Sigmoid colon (tissue), 7 donors: ENCODE results near the gene BOC. TPM values are rescaled to one million over a fixed set of nuclear protein-coding genes. Genes with fewer than 3 reads are reported as not detected.

Experiments used
- DNase-seq: peaks from one replicate; pipeline ENCODE4 v3.0.0-alpha.2; 2019
- H3K27ac ChIP-seq, 4 donors: fragments of 200-600 bp; sonication (generic); one replicate each; pipeline ENCODE4 v1.5.1; 2016 to 2019; ENCODE audit warnings: mild to moderate bottlenecking in 1 of 4
- H3K27me3 ChIP-seq, 3 donors: fragments of 200-600 bp; sonication (generic); one replicate each; pipeline ENCODE4 v1.5.1; 2019; ENCODE audit warnings: mild to moderate bottlenecking in 1 of 3
- H3K36me3 ChIP-seq, 4 donors: fragments of 200-600 bp; sonication (generic); one replicate each; pipeline ENCODE4 v1.5.1; 2016 to 2019
- H3K4me1 ChIP-seq, 4 donors: fragments of 200-600 bp; sonication (generic); one replicate each; pipeline ENCODE4 v1.5.1; 2017 to 2019
- H3K4me3 ChIP-seq, 4 donors: fragments of 200-600 bp; sonication (generic); one replicate each; pipeline ENCODE4 v1.5.1; 2017 to 2019; ENCODE audit warnings: mild to moderate bottlenecking in 2 of 4, moderate library complexity in 1 of 4
- H3K9me3 ChIP-seq, 4 donors: fragments of 200-600 bp in 3 of 4; sonication (generic) in 3 of 4; one replicate each; pipeline versions ENCODE4 v1.5.1 to v1.6.1; 2013 to 2019
- EP300 ChIP-seq, 4 donors: sonication (generic); formaldehyde crosslinking; IDR thresholded peaks; one replicate each; pipeline ENCODE4 v1.6.1; 2017; ENCODE audit warnings: antibody characterized with exemption in 4 of 4
- POLR2A ChIP-seq, 2 donors: fragments of 450-650 bp; IDR thresholded peaks; one replicate each; pipeline ENCODE4 v1.6.1; 2016; ENCODE audit warnings: antibody characterized with exemption in 2 of 2, mild to moderate bottlenecking in 2 of 2, moderate library complexity in 2 of 2
- POLR2AphosphoS5 ChIP-seq, 4 donors: sonication (generic); formaldehyde crosslinking; IDR thresholded peaks; one replicate each; pipeline ENCODE4 v1.6.1; 2017; ENCODE audit warnings: antibody characterized with exemption in 4 of 4
- WGBS, 2 donors: extraction: QIAGEN DNeasy Blood & Tissue Kit; methylation state at CpG; one replicate each; pipeline ENCODE4 v1.1.7; 2013; 5-methylcytosine and 5-hydroxymethylcytosine counted together
- intact Hi-C: fragments of 100-400 bp; cut with DNase I; formaldehyde crosslinking; loops from one replicate; pipeline ENCODE4 v1.15.1; 2023
- polyA plus RNA-seq, 3 donors: library from polyadenylated mRNA; stranded (reverse); fragments of 200-250 nt; gene quantifications; one replicate each; pipeline ENCODE4 v1.2.3, GENCODE V29; 2013
- total RNA-seq, 4 donors: library from RNA; depleted of rRNA; stranded (reverse); fragments of >200 nt; gene quantifications; one replicate each; pipeline ENCODE4 v1.1.0, GENCODE V29; 2016
- TF ChIP-seq, protein P1 (sequence below), 4 experiments: fragments of 450-650 bp in 3 of 4; fragments of 200-600 bp in 1 of 4; IDR thresholded peaks; one replicate each; pipeline ENCODE4 v1.5.1; 2016 to 2019; ENCODE audit warnings: antibody characterized with exemption in 4 of 4, mild to moderate bottlenecking in 3 of 4, moderate library complexity in 2 of 4
- donor health status: healthy with polysubstance abuse.
- donor health status: Bipolar disorder and iron deficiency.
- donor health status: healthy.

The BOC gene
- total and polyA plus RNA-seq, 7 donors: 1.6 to 122 (median 80.3) TPM

GRCh38 chr3:113216393-113216792 lies 5.0 kb downstream of the BOC start:
- peaks cover 0 to 75% (median 62%) of the 10 kb centered on the region in 4 donors for H3K4me1 ChIP-seq
- WGBS, 2 donors: 83 to 84% methylated on average over 5 of the region's 5 CpGs
- no peak for DNase-seq
- intact Hi-C loops: no loop called here
- no peaks in the 10 kb centered on the region for H3K9me3 ChIP-seq
- TF ChIP-seq POLR2A (IDR thresholded peaks at IDR 0.05): no peak
- no peak for TF ChIP-seq POLR2AphosphoS5 (IDR thresholded peaks at IDR 0.05)
- TF ChIP-seq, protein P1, sequence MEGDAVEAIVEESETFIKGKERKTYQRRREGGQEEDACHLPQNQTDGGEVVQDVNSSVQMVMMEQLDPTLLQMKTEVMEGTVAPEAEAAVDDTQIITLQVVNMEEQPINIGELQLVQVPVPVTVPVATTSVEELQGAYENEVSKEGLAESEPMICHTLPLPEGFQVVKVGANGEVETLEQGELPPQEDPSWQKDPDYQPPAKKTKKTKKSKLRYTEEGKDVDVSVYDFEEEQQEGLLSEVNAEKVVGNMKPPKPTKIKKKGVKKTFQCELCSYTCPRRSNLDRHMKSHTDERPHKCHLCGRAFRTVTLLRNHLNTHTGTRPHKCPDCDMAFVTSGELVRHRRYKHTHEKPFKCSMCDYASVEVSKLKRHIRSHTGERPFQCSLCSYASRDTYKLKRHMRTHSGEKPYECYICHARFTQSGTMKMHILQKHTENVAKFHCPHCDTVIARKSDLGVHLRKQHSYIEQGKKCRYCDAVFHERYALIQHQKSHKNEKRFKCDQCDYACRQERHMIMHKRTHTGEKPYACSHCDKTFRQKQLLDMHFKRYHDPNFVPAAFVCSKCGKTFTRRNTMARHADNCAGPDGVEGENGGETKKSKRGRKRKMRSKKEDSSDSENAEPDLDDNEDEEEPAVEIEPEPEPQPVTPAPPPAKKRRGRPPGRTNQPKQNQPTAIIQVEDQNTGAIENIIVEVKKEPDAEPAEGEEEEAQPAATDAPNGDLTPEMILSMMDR (IDR thresholded peaks at IDR 0.05): no peak
- TF ChIP-seq EP300 (IDR thresholded peaks at IDR 0.05): no peak
- peaks cover 3 to 51% (median 19%) of the 10 kb centered on the region in 4 donors for H3K36me3 ChIP-seq
- H3K27me3 ChIP-seq: no peaks in the 10 kb centered on the region
- H3K27ac ChIP-seq: peak overlapping the region; percentile 29 to 97 (median 63)
- no peak overlapping the region for H3K4me3 ChIP-seq

DNA sequence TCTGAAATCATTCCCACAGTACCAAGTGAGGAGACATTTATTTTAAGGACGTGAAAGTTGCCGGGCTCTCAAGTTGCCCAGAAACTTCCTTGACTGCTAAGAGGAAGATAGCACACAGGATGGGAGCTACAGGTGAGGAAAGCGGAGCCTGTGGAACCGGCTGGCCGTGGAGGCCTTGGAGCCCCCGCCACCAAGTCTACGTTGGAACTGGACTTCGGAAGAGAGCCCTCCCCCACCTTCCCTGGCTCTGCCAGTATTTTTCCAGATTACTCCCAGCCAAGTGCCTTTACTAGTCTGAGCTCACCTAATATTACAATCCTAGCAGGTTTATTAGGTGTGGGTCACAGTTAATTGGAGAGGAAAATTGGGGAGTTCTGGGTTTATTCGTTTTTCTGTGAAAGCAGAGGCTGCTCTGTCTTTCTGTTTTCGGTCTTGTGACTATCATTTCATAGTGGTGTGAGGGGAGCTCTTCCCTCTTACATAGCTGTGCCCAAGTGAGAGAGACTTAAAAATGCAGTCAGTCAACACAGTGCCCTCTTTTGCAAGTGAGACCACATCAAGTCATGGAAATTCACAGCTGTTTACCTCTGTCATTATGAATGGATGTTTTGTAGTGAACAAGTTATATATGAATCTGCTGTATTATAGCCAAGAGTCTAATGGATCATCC lies 6.8 kb downstream of the BOC start:
- 77 to 85% methylated on average over 10 of the region's 10 CpGs for WGBS, 2 donors
- Histone ChIP-seq H3K36me3 (peaks cover 3 to 64% (median 21%) of the 10 kb centered on the region in 4 donors), H3K4me1 (peaks cover 0 to 88% (median 79%) of the 10 kb centered on the region in 4 donors), H3K27ac (peak overlapping the region; percentile 9 to 97 (median 24)), H3K4me3 (no peak overlapping the region), H3K9me3 (no peaks in the 10 kb centered on the region), H3K27me3 (no peaks in the 10 kb centered on the region)
- intact Hi-C loops: no loop called here
- no peak for TF ChIP-seq POLR2AphosphoS5 (IDR thresholded peaks at IDR 0.05)
- no peak for TF ChIP-seq POLR2A (IDR thresholded peaks at IDR 0.05)
- TF ChIP-seq, protein P1 (IDR thresholded peaks at IDR 0.05): no peak
- no peak for TF ChIP-seq EP300 (IDR thresholded peaks at IDR 0.05)
- no peak for DNase-seq

GRCh38 chr3:113218681-113219045 lies 7.3 kb downstream of the BOC start:
- no peak overlapping the region for H3K4me3 ChIP-seq
- no peaks in the 10 kb centered on the region for H3K9me3 ChIP-seq
- intact Hi-C loops: no loop called here
- no peak for DNase-seq
- TF ChIP-seq POLR2AphosphoS5 (IDR thresholded peaks at IDR 0.05): no peak
- H3K27ac ChIP-seq: peak overlapping the region in 1 of 4 donors; percentile 97
- H3K27me3 ChIP-seq: no peaks in the 10 kb centered on the region
- 80 to 93% methylated on average over 1 of the region's 1 CpG for WGBS, 2 donors
- peaks cover 3 to 69% (median 21%) of the 10 kb centered on the region in 4 donors for H3K36me3 ChIP-seq
- H3K4me1 ChIP-seq: peaks cover 0 to 88% (median 84%) of the 10 kb centered on the region in 4 donors

DNA sequence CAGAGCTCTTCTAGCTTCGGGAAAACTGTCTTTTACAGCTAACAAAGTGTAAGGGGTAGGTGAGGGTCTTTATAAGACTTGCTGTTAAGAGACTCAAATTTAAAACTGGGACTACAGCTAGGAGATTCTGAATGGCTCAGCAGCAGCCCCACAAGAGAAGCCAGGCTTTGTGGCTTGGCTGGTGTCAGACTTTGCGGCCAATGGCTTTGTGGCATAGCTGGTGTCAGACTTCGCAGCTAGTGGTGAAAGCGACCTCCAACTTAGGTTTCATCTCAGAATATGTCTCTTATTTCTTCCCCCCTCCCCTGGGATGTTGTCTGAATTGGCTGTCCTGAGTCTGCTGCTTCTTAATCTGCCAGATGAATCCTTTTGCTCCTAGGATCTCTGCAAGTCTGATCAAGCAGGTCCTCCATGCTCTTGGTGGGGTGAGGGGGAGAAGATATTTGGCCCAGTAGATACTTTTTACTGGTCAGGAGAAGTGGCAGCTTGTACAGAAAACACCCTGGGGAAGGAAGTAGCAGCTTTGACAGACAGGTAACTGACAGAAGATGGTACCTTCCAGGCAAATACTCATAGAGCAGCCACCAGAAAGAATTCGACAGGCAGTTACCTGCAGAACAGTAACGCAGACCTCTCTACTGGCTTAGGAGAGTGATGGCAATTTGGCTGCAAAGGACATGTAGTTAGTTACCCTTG lies 8.4 kb downstream of the BOC start:
- peak overlapping the region in 3 of 4 donors; percentile 53 to 66 (median 63) for H3K27ac ChIP-seq
- 61 to 67% methylated on average over 6 of the region's 6 CpGs for WGBS, 2 donors
- no peaks in the 10 kb centered on the region for H3K27me3 ChIP-seq
- H3K9me3 ChIP-seq: no peaks in the 10 kb centered on the region
- no peak for DNase-seq
- intact Hi-C loops: no loop called here
- no peak for TF ChIP-seq EP300 (IDR thresholded peaks at IDR 0.05)
- TF ChIP-seq POLR2AphosphoS5 (IDR thresholded peaks at IDR 0.05): no peak
- TF ChIP-seq POLR2A (IDR thresholded peaks at IDR 0.05): no peak
- TF ChIP-seq, protein P1 (IDR thresholded peaks at IDR 0.05): no peak
- H3K36me3 ChIP-seq: peaks cover 3 to 79% (median 21%) of the 10 kb centered on the region in 4 donors
- peaks cover 0 to 87% (median 84%) of the 10 kb centered on the region in 4 donors for H3K4me1 ChIP-seq
- no peak overlapping the region for H3K4me3 ChIP-seq

GRCh38 chr3:113220721-113221120 lies 9.4 kb downstream of the BOC start:
- TF ChIP-seq, protein P1 (IDR thresholded peaks at IDR 0.05): no peak
- TF ChIP-seq EP300 (IDR thresholded peaks at IDR 0.05) (no peak), POLR2AphosphoS5 (IDR thresholded peaks at IDR 0.05) (no peak)
- Histone ChIP-seq H3K27me3 (no peaks in the 10 kb centered on the region), H3K4me1 (peaks cover 0 to 78% (median 75%) of the 10 kb centered on the region in 4 donors), H3K27ac (peak overlapping the region in 3 of 4 donors; percentile 53 to 66 (median 63)), H3K36me3 (peaks cover 3 to 79% (median 21%) of the 10 kb centered on the region in 4 donors), H3K9me3 (no peaks in the 10 kb centered on the region), H3K4me3 (no peak overlapping the region)
- DNase-seq: no peak
- WGBS, 2 donors: 86 to 89% methylated on average over 5 of the region's 5 CpGs
- intact Hi-C loops: no loop called here
